Daoy (cell line): ENCODE measurements around the gene SIPA1L2. TPM values are rescaled to one million over a fixed set of nuclear protein-coding genes. Genes with fewer than 3 reads are reported as not detected.

Source experiments
- DNase-seq: peaks from one replicate; pipeline ENCODE4 v3.0.0-alpha.2; 2015; ENCODE audit warnings: low read depth
- total RNA-seq: library from RNA; depleted of rRNA; stranded (reverse); fragments of >200 nt; shearing (Covaris generic); gene quantifications from 2 replicates; pipeline ENCODE4 v1.2.3, GENCODE V29; 2014

The SIPA1L2 gene
- total RNA-seq, 1 experiment from 2014 or later = 37.4 TPM

- no peak for DNase-seq
Measured at GRCh38 chr1:232650418-232650817, 20.5 kb upstream of the SIPA1L2 start.

GRCh38 chr1:232648316-232648715 lies 18.4 kb upstream of the SIPA1L2 start:
- DNase-seq = peak; percentile 66

GRCh38 chr1:232644209-232644608 lies 14.3 kb upstream of the SIPA1L2 start:
- no peak for DNase-seq

GRCh38 chr1:232643251-232643650 lies 13.3 kb upstream of the SIPA1L2 start:
- DNase-seq = no peak

GRCh38 chr1:232641507-232641906 lies 11.6 kb upstream of the SIPA1L2 start:
- no peak for DNase-seq

GRCh38 chr1:232636799-232637198 lies 6.9 kb upstream of the SIPA1L2 start:
- DNase-seq = no peak

- DNase-seq = no peak
Measured at GRCh38 chr1:232635778-232636356, 5.9 kb upstream of the SIPA1L2 start.

- DNase-seq = no peak
Measured at GRCh38 chr1:232635279-232635678, 5.3 kb upstream of the SIPA1L2 start.

GRCh38 chr1:232634096-232634495 lies 4.2 kb upstream of the SIPA1L2 start:
- DNase-seq = no peak

- DNase-seq = no peak
Measured at GRCh38 chr1:232630894-232631195, 912 bp upstream of the SIPA1L2 start.

- DNase-seq = peak; percentile 59
Measured at GRCh38 chr1:232629250-232630046, 485 bp downstream of the SIPA1L2 start.

GRCh38 chr1:232628335-232629249 lies 1.3 kb downstream of the SIPA1L2 start:
- DNase-seq = no peak

- peak; percentile 43 for DNase-seq
Measured at GRCh38 chr1:232627645-232628334, 2.1 kb downstream of the SIPA1L2 start.

GRCh38 chr1:232627171-232627570 lies 2.8 kb downstream of the SIPA1L2 start:
- no peak for DNase-seq

- no peak for DNase-seq
Measured at GRCh38 chr1:232626452-232626851, 3.5 kb downstream of the SIPA1L2 start.

GRCh38 chr1:232625319-232625868 lies 4.5 kb downstream of the SIPA1L2 start:
- DNase-seq = no peak

GRCh38 chr1:232624546-232625281 lies 5.2 kb downstream of the SIPA1L2 start:
- no peak for DNase-seq

- DNase-seq = no peak
Measured at GRCh38 chr1:232622981-232623380, 7.0 kb downstream of the SIPA1L2 start.

GRCh38 chr1:232622378-232622777 lies 7.6 kb downstream of the SIPA1L2 start:
- DNase-seq = no peak

- no peak for DNase-seq
Measured at GRCh38 chr1:232621050-232621449, 8.9 kb downstream of the SIPA1L2 start.
